Uterus (tissue), 2 donors: ENCODE data around the gene TYSND1.

Experiments
- POLR2A ChIP-seq, 2 donors: fragments of 450-650 bp; IDR thresholded peaks; one replicate each; pipeline ENCODE4 v1.6.1; 2016; ENCODE audit warnings: antibody characterized with exemption in 2 of 2, mild to moderate bottlenecking in 1 of 2, moderate library complexity in 1 of 2
- TF ChIP-seq, protein P1 (sequence below), 4 experiments: fragments of 200-600 bp in 2 of 4; fragments of 450-650 bp in 2 of 4; sonication (generic) in 2 of 4; IDR thresholded peaks; one replicate each; pipeline ENCODE4 v1.5.1; 2016 to 2019; ENCODE audit warnings: antibody characterized with exemption in 4 of 4, mild to moderate bottlenecking in 2 of 4, moderate library complexity in 1 of 4

DNA sequence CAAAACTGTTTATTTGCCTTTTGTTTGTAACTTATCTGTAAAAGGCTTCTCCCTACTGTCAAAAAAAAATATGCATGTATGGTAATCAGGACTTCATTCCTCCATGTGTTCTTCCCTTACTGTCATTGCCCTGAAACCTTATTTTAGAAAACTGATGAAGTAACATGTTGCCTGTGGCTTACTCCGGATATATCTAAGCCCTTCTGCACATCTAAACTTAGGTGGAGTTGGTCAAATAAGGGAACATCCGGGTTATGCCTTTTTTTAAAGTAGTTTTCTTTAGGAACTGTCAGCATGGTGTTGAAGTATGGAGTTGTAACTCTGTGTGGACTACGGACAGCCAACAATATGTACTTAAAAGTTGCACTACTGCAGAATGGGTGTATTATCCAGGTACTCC, 17.7 kb upstream of the TYSND1 start:
- TF ChIP-seq, protein P1, sequence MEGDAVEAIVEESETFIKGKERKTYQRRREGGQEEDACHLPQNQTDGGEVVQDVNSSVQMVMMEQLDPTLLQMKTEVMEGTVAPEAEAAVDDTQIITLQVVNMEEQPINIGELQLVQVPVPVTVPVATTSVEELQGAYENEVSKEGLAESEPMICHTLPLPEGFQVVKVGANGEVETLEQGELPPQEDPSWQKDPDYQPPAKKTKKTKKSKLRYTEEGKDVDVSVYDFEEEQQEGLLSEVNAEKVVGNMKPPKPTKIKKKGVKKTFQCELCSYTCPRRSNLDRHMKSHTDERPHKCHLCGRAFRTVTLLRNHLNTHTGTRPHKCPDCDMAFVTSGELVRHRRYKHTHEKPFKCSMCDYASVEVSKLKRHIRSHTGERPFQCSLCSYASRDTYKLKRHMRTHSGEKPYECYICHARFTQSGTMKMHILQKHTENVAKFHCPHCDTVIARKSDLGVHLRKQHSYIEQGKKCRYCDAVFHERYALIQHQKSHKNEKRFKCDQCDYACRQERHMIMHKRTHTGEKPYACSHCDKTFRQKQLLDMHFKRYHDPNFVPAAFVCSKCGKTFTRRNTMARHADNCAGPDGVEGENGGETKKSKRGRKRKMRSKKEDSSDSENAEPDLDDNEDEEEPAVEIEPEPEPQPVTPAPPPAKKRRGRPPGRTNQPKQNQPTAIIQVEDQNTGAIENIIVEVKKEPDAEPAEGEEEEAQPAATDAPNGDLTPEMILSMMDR (IDR thresholded peaks at IDR 0.05) = no peak
- no peak for TF ChIP-seq POLR2A (IDR thresholded peaks at IDR 0.05)
